ENCODE data around the gene ST3GAL4. TPM values are rescaled to one million over a fixed set of nuclear protein-coding genes. Genes with fewer than 3 reads are reported as not detected.

The ST3GAL4 gene
- polyA plus RNA-seq, 1 of the 3 experiments (the other 2 are of a cell fraction) = 32.0 TPM

- H3K4me2 ChIP-seq = peak overlapping the region; percentile 67
- DNase-seq = no peak
- 93% methylated on average over 5 of the region's 5 CpGs for WGBS (ENCODE audit: low lambda C conversion rate)
- ChIA-PET POLR2A (interaction anchor here (0.8 kb wide), 1 partner anchor 11 kb away, joined by 3 read pairs; no protein-coding TSS in a partner anchor), CTCF (interaction anchor here (0.9 to 2.5 kb wide), 6 partner anchors 9 to 671 kb away, joined by 3 to 33 read pairs (median 5); no protein-coding TSS in a partner anchor)
- TF ChIP-seq SMC3 (IDR thresholded peaks at IDR 0.05; ENCODE audit: low read depth, low read length) (no peak), ZBTB33 (IDR thresholded peaks at IDR 0.05; ENCODE audit: borderline replicate concordance, low read depth) (no peak), USF1 (IDR thresholded peaks at IDR 0.05; ENCODE audit: borderline replicate concordance, low read depth) (no peak), USF2 (IDR thresholded peaks at IDR 0.05; ENCODE audit: borderline replicate concordance, low read depth, low read length) (no peak), YY1 (IDR thresholded peaks at IDR 0.05; ENCODE audit: low read depth) (no peak), RFX5 (IDR thresholded peaks at IDR 0.05; ENCODE audit: low read length) (no peak), SIN3A (IDR thresholded peaks at IDR 0.05; ENCODE audit: borderline replicate concordance, low read depth, low read length) (no peak), REST (IDR thresholded peaks at IDR 0.05; ENCODE audit: low read depth, low read length) (no peak), MEF2A (IDR thresholded peaks at IDR 0.05; ENCODE audit: borderline replicate concordance, low read depth) (no peak), POLR2AphosphoS5 (IDR thresholded peaks at IDR 0.05; ENCODE audit: low read depth, low read length) (no peak)
- H3K9me2 ChIP-seq = no peaks in the 10 kb centered on the region
- peaks cover 25% of the 10 kb centered on the region for H3F3A ChIP-seq (replicated peaks; ENCODE audit: insufficient read depth)
- no peaks in the 10 kb centered on the region for H4K20me1 ChIP-seq (ENCODE audit: insufficient read depth)
- no peak overlapping the region for H3K9ac ChIP-seq
- peak overlapping the region; percentile 78 to 91 for H3K27ac ChIP-seq (ENCODE audit: low read depth in 2 of 2, low read length in 1 of 2)
- peaks cover 0 to 5% of the 10 kb centered on the region in 2 experiments for H3K36me3 ChIP-seq (replicated peaks in 1 of 2; ENCODE audit: control insufficient read depth in 1 of 2, insufficient read depth in 2 of 2, low read length in 1 of 2)
- no peak overlapping the region; the same call in 1 of the 2 replicates for H2AFZ ChIP-seq (ENCODE audit: low read depth)
- H3K9me3 ChIP-seq = no peaks in the 10 kb centered on the region
- H3K79me2 ChIP-seq (ENCODE audit: insufficient read depth) = peaks cover 3% of the 10 kb centered on the region
- H3K27me3 ChIP-seq (ENCODE audit: insufficient read depth) = no peaks in the 10 kb centered on the region
- no peak overlapping the region for H3K4me3 ChIP-seq (ENCODE audit: low read depth in 2 of 2, low read length in 1 of 2)
- H3K4me1 ChIP-seq (ENCODE audit: control insufficient read depth in 1 of 2, insufficient read depth in 2 of 2, low read depth in 1 of 2, low read length in 1 of 2) = peaks cover 24 to 26% of the 10 kb centered on the region in 2 experiments
Measured at GRCh38 chr11:126319374-126319740, 36.1 kb upstream of the ST3GAL4 start.
